GM21390 (cell line): Measurements from ENCODE around the gene CTAGE6.
"Not testable (repeated sequence)": the region's sequence is repeated elsewhere in the genome, so short reads cannot be mapped to it uniquely, and the experiment has no call there.

Experiments used
- ATAC-seq: cut with Tn5 transposase; IDR thresholded peaks from one replicate; pipeline ENCODE4 v1.9.1; 2021; ENCODE audit not compliant: unreplicated experiment

The CTAGE6 gene

DNA sequence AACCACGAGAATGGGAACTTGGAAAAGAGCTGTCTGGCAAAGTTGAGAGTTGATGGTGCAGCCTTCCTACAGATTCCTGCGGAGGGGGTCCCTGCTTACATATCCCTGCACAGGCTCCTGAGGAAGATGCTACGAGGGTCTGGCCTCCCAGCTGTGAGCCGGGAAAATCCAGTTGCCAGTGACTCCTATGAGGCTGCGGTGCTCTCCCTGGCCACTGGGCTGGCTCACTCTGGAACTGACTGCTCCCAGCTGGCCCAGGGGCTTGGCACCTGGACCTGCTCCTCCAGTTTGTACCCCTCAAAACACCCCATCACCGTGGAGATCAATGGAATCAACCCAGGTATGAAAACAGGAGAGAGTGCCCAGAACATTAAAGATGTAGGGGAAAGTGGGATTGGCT is 37.2 kb downstream of the CTAGE6 start:
- ATAC-seq = not testable (repeated sequence)

DNA sequence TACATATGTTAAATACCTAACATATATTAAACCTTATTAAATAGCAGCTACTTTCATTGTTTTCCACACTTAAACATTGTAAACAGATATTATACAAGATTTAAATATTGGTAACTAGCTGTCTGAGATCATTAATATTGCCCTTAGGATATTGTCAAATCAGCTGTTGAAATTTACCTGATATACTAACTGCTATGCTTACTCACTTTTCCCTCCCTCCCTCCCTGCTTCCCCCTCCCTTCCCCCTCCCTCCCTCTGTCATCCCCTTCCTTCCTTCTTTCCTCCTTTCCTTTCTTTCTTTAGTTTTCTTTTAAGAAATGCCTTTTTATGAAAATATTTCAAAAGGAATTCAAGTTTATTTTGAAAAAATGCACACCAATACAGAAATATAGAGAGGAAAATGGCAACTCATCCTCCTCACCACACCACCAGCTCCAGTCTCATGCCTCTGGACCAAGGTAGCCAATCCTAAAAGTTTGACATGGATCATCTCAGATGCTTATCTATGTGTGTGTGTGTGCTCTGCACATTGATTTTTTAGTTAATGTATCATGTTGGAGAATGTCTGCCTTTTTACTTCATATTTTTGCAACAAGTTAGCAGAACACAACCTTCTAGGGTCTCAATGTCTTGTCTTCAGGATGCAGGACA is 41.8 kb downstream of the CTAGE6 start:
- not testable (repeated sequence) for ATAC-seq

DNA sequence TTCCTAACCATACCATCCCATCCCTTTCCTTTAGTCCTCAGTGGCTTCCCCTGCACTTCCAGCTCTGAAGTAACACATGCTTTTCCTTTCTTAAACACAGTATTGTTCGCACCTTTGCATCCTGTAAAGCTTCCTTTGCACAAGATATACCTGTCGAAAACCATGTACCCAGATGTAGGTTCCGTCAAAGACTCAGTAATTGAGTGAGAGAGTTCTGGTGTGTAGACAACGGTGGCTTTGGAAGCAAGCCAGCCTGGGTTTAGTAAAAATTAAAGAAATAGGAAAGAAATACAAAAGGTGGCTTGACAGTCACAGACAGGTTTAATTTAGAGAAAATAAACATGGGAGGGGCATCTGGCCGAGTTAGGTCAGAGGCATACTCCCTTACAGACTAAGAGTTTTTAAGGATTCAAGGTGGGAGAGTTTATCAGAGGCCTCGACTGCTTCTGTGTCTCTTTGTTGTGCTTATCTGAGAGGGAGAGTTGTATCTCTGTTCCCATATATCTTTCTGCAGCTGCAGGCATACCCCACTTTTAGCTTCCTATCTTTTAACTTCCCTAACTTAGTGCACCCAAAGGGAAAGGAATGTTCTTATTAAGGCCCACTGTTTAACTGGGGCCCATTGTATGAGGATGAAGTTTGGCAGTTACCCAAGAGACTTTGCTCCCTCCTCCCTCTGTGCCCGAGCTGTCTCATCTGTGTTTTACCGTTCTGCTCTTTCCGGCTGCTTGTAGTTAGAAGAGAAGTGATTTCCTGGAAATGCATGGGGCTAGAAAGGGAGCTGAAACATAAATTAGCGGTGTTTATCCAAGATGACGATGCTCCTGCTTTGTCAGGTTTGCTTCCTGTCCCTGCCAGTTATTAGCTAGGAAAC is 42.7 kb downstream of the CTAGE6 start:
- ATAC-seq = not testable (repeated sequence)

DNA sequence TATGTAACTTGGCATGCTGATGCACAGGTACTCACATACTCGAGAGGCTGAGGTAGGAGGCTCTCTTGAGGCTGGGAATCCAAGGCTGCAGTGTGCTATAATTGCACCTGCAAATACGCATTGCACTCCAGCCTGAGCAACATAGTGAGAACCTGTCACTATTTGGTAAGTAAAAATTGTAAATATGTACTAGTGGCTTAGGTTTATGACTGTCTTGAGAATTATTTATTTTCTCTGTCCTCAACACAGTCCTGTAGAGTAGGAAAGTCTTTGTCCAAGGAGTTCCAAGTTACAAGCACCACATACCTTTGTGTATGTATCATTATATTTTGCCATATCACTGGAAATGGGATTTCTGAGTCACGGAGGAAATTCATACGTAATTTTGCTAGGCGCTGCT is 45.1 kb downstream of the CTAGE6 start:
- not testable (repeated sequence) for ATAC-seq

DNA sequence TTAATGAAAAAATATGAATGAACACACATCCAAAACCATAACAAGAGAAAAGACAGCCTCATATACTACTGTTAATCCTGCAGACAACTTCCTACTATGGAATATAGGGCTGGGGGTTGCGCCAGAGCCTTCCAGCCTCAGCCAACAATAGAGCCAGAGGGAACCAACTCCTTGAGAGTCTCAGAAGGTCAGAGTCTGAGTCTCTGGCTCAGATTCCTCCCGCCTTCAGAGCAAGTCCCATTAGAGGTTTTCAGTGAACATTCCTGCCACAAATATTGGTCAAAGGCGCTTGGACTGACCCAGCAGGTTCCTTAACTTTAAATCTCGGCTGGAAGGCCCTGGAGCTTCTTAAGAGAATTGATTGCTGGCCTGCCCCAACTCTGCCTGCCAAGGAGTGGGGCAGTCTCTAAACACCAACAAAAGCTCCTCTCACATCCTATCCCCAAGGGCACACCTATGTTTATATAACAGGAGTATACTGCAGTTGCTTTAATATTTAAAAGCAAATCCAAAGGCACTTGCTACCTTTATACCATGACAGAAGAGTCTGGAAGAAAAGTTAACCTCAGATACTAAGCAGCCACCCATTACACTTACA is 45.7 kb downstream of the CTAGE6 start:
- ATAC-seq = not testable (repeated sequence)

DNA sequence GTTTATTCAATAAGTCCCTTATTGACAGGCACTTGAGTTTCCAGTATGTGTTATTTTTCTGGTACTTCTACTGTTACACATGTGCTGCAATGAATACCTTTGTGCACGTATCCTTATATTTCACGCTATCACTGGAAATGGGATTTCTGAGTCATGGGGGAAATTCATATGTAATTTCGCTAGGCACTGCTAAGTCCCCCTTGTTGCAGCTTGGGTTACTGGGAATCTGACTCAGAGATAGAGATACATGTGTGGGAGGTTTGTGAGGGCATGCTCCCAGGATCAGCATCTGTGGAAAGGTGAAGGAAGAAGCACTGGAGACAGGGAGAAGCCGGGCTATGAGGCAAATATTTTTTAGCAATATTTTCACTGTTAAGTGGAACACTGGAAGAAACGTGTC is 47.6 kb downstream of the CTAGE6 start:
- ATAC-seq = not testable (repeated sequence)
